ENCODE measurements around the gene OR4K5. TPM values are rescaled to one million over a fixed set of nuclear protein-coding genes. Genes with fewer than 3 reads are reported as not detected.
"Not testable (repeated sequence)": the region's sequence is repeated elsewhere in the genome, so short reads cannot be mapped to it uniquely, and the experiment has no call there.

OR4K5 gene, protein sequence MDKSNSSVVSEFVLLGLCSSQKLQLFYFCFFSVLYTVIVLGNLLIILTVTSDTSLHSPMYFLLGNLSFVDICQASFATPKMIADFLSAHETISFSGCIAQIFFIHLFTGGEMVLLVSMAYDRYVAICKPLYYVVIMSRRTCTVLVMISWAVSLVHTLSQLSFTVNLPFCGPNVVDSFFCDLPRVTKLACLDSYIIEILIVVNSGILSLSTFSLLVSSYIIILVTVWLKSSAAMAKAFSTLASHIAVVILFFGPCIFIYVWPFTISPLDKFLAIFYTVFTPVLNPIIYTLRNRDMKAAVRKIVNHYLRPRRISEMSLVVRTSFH
- not detected for total RNA-seq
- long read RNA-seq, donor 1 = 0 reads
- long read RNA-seq, donor 2 = 0 reads

DNA sequence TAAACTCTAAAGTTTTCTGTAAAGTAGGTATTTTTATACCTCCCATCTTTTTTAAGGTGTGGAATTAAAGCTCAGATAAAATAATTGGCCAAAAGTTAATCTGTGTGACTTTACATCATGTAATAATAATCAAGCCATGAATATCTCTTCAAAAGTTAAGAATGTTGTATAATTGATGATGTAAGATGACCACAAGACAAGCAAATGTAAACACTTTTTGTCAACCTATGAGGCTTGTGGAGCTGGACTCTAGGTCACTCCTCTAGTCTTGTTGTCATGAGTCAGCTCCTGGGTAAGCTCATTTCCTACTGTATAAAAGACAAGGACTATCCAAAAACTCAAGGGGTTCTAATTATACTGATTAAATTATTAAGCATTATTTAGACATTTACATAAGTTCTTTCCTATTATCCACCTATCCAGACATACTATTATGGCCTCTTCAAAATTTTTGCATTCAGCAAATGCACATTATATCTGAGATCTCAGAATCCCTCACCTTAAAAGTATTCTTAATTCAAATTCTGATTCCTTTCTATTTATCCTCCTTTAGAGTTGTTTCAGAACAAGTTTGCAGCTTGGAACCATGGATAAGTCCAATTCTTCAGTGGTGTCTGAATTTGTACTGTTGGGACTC is at the start of gene OR4K5:
Gene OR4K5, plus strand, starts transcription at position 587 of the 637 bp plus-strand sequence. Its CDS starts 0 bp downstream, at position 587.
- DNase-seq (ENCODE audit: low spot score) = no peak
- intact Hi-C loops (cut with DNase I) = no loop called here

DNA sequence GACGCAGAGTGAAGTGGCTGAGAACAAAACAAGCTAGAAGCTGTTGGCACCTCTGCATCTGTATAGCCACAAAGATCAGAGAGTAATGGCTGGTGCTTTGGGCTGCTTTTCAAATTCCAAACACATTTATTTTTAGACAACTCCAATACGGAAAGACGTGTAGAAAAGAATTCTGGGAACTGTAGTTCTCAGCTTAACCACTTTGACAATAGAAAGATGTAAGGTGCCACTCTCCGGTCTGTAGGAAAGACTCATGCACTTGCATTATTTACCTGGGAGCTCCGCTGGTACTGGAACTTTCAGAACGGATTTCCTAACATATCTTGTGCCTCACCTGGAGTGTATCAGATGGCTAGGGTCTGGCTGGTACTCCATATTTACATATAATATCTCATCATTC is 47.2 kb upstream of the OR4K5 start:
- intact Hi-C loops (cut with DNase I) = no loop called here
- no peak for DNase-seq (ENCODE audit: low spot score)

DNA sequence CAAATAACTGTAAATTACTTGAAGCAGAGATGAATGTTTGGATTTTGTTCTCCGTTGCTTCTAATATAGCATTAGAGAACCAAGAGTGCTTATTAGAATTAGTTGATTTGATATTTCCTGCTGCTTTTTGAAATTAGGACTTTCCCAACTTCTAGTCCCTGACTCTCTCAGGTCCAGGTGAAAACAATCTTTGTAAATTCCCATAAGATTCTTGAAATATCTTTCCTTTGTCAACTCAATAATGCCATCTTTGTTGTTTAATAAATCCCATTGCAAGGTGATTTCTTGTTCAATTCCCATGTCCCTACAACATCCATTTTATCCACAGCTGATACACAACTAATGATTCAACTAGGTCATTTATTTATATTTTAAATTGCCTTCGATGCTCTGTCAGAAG is 45.6 kb upstream of the OR4K5 start, which contains the start of gene OR4K2:
Gene OR4K2, plus strand, starts transcription at position 301 of the 400 bp plus-strand sequence. CDS start 1,126 bp downstream, outside the sequence.
- intact Hi-C loops (cut with DNase I) = no loop called here

GRCh38 chr14:19878029-19878642 is 42.3 kb upstream of the OR4K5 start:
- no peak for DNase-seq (ENCODE audit: low spot score)
- intact Hi-C loops (cut with DNase I) = no loop called here

More for the DNA sequence above, 45.6 kb upstream of the OR4K5 start, which contains the start of gene OR4K2:
- no peak for DNase-seq (ENCODE audit: low spot score)

DNA sequence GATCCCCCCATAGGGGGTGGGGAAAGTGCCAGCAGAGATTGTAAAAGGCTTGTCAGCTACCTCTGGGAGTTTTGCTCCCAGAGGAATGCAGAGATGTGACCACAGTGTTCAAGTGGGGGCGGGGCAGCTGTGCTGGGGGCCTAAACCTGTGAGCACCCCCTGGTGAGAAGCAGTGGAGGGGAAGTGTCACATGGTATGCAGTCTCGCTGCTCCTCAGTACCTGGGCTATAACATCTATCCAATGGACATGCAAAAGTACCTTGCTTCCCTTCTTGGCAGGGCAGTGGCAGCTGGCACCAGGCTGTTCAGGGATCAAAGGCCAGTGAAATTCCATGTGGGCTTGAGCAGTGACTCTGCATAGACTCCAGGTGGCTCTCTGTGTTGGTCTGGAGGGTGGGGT is 25.1 kb upstream of the OR4K5 start:
- intact Hi-C loops (cut with DNase I) = no loop called here
- no peak for DNase-seq (ENCODE audit: low spot score)

DNA sequence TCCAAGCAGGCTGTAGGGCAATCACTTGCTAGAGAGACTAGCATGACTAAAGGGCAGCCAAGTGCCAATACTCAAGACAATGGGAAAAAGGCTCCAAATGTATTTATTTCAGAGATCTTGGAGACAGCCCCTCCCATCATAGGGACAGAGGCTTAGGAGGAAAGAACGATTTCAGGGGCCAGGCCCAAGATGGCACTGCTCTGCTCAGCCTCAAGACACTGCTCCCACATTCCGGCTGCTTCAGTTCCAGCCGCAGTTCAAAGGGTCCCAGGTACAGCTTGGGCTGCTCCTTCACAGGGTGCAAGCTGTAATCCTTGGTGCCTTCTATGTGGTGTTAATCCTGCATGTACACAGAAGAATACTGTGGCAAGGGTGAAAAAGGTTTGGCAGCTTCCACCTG is 19.4 kb upstream of the OR4K5 start:
- intact Hi-C loops (cut with DNase I) = no loop called here
- DNase-seq (ENCODE audit: low spot score) = no peak

DNA sequence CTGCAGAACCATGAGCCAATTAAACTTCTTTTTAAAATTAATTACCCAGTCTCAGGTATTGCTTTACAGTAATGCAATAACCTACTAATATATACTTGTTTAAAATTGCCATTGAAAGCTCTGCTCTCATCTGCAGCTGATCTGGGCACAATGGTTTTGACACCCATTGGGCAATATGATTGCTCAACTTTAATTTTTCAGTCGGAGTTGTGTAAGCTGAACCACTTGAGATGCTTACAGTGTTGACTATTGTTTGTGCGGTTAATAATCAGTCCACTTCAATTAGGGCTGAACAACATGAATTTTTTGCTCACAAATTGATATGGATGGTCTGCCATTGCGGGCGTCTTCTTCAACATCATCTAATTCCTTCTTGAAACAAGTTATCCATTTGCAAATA is 18.0 kb upstream of the OR4K5 start:
- DNase-seq (ENCODE audit: low spot score) = no peak
- intact Hi-C loops (cut with DNase I) = no loop called here

DNA sequence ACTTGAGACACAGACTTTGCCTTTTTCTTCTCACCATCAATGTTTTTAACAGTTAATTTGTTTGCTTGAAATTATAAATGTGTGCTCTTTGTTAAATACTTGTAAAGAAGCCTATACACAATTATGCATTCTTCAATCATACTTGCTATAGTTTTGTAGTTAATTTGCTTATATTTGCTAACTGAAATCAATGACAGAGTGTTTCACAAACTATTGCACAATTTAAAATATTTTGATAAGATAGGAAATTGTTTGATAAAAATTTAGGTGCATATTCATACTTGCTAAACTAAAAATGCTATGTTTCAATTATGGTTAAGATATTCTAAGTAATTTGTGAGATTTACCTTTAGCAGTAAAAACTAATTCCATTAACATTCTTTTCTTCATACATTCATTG is 13.7 kb upstream of the OR4K5 start:
- no peak for DNase-seq (ENCODE audit: low spot score)
- intact Hi-C loops (cut with DNase I) = no loop called here

- intact Hi-C loops (cut with DNase I) = no loop called here
- no peak for DNase-seq (ENCODE audit: low spot score)
Measured at GRCh38 chr14:19911114-19911513, 9.3 kb upstream of the OR4K5 start.

- no peak for DNase-seq (ENCODE audit: low spot score)
- intact Hi-C loops (cut with DNase I) = no loop called here
Measured at GRCh38 chr14:19917243-19917642, 3.2 kb upstream of the OR4K5 start.

GRCh38 chr14:19917955-19918518 is 2.4 kb upstream of the OR4K5 start:
- intact Hi-C loops (cut with DNase I) = no loop called here
- no peak for DNase-seq (ENCODE audit: low spot score)

GRCh38 chr14:19918553-19919264 is 1.7 kb upstream of the OR4K5 start:
- no peak for DNase-seq (ENCODE audit: low spot score)
- intact Hi-C loops (cut with DNase I) = no loop called here

GRCh38 chr14:19930617-19931016 is 10.2 kb downstream of the OR4K5 start, which contains the start of gene OR4K1:
OR4K1 (plus strand) TSS chr14:19930917; CDS start chr14:19935667, 4,750 bp downstream.
- no peak for DNase-seq (ENCODE audit: low spot score)
- intact Hi-C loops (cut with DNase I) = no loop called here

DNA sequence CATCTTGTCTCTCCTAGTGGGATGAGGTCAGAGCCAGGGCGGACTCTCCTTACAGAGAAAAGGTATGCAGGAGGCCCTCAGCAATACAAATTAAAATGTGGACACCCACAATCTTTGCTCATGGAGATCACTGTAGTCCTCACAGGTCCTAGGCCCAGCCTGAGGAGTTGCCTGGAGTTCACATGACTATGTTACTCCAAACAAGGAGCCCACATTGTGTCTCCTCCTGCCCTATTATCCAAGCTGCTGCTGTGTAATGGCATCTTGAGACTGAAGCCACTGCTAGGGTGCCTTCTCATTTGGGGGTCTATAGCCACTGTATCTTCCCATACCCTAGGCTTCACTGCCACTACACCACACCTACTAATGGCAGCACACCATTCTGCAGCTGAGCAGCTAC is 21.3 kb downstream of the OR4K5 start:
- intact Hi-C loops (cut with DNase I) = no loop called here
- no peak for DNase-seq (ENCODE audit: low spot score)

- DNase-seq (ENCODE audit: low spot score) = no peak
- intact Hi-C loops (cut with DNase I) = no loop called here
Measured at GRCh38 chr14:19947413-19948090, 27.1 kb downstream of the OR4K5 start.

DNA sequence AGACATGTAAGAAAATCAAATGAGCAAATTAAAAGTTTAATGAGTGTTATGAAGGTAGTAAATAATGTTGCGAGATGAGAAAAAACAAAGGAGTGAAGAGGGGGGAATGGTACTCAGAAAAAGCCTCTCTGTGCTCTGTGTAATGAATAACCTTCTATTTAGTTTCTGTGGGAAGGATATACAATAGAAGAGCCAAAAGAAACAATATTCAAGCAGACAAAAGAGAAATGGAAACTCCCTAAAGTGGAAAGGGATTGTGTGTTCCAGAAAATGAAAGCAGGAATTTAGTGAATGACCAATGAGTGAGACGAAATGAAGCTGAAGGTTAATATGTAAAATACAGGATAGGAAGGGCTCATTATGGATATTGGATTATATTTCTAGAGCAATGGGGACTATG is 28.8 kb downstream of the OR4K5 start:
- no peak for DNase-seq (ENCODE audit: low spot score)
- intact Hi-C loops (cut with DNase I) = no loop called here

DNA sequence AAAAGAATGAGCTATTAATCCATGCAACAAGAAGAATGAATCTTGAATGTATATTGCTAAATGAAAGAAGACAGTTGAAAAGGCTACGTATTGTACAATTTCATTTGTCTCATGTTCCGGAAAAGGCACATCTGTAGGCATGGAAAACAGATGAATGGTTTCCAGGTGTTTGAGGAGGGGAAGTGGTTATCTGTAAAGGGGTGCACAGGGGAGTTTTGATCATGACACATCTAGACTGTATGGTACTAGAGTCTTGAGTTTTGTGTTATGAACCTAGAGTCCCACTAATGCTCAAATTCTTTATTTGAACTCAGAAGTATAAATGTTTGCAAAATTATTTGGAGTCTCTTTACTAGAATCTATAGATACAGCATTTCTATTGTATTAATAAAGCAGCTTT is 49.3 kb downstream of the OR4K5 start:
- DNase-seq (ENCODE audit: low spot score); intact Hi-C loops (cut with DNase I): not testable (repeated sequence)
